BJ (cell line): ENCODE measurements around the gene SELENOV. TPM values are rescaled to one million over a fixed set of nuclear protein-coding genes. Genes with fewer than 3 reads are reported as not detected.

Source experiments
- CTCF ChIA-PET: fragments of 350-600 bp; formaldehyde crosslinking; extraction: SDS; loops from one replicate; lab custom pipeline; 2021; ENCODE audit warnings: antibody characterized with exemption, inconsistent platforms; lab: Yijun Ruan, JAX
- POLR2A ChIA-PET: fragments of 300-600 bp; sonication (Branson Sonifier 250); formaldehyde crosslinking; extraction: SDS; loops from one replicate; lab custom pipeline; 2021; ENCODE audit warnings: antibody characterized with exemption; lab: Charles Lee
- DNase-seq: peaks from one replicate; pipeline ENCODE4 v3.0.0-alpha.2; 2011; ENCODE audit warnings: low read depth
- H3K27me3 ChIP-seq: 2 replicates; pipeline ENCODE4 v1.6.0; 2011; ENCODE audit warnings: low read length; ENCODE audit not compliant: control insufficient read depth, insufficient read depth
- H3K36me3 ChIP-seq: 2 replicates; pipeline ENCODE4 v1.5.1; 2011; ENCODE audit warnings: low read length; ENCODE audit not compliant: control insufficient read depth, insufficient read depth
- H3K4me3 ChIP-seq: 2 replicates; pipeline ENCODE4 v1.5.1; 2011; ENCODE audit warnings: low read depth, mild to moderate bottlenecking, control low read depth, low read length
- CTCF ChIP-seq: IDR thresholded peaks from 2 replicates; pipeline ENCODE4 v1.5.1; 2011; ENCODE audit warnings: low read depth, mild to moderate bottlenecking, control low read depth, inconsistent platforms, low read length, moderate library complexity; ENCODE audit not compliant: insufficient read depth
- polyA plus RNA-seq: library from polyadenylated mRNA; depleted of rRNA; stranded (reverse); fragments of >200 nt; gene quantifications from 2 replicates; pipeline ENCODE4 v1.2.3, GENCODE V29; 2011

Gene SELENOV
- polyA plus RNA-seq, 1 experiment: not detected

DNA sequence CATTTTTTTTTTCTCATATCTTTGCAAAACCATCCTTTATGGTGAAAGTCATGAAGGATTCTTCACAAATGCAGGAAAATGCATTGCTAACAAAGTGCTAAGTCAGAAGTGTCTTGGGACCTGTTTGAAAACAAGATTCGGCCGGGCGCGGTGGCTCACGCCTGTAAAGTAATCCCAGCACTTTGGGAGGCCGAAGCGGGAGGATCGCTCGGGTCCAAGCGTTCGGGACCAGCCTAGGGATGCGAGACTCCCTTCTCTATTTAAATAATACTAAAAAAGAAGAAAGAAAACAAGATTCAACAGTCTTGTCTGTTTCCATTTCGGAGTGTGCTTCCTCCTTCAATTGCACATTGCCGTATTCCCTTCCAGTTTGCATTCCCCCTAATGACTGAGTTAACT is 16.9 kb downstream of the SELENOV start:
- DNase-seq: no peak
- ChIA-PET CTCF (interaction anchor here (0.7 to 3.4 kb wide), 21 partner anchors 8 to 131 kb away, joined by 3 to 41 read pairs (median 5); partner anchors contain the start of genes RPS16, SUPT5H and TIMM50), POLR2A (no interaction called here)
- Histone ChIP-seq H3K36me3 (no peaks in the 10 kb centered on the region), H3K4me3 (peak overlapping the region; percentile 74), H3K27me3 (no peaks in the 10 kb centered on the region)
- TF ChIP-seq CTCF: no peak

GRCh38 chr19:39532233-39533002 is 17.5 kb downstream of the SELENOV start, which contains the start of gene EID2B:
Gene EID2B (minus strand): TSS chr19:39532852. CDS start chr19:39532802, 50 bp downstream.
- Histone ChIP-seq H3K36me3 (no peaks in the 10 kb centered on the region), H3K4me3 (peak within 1 kb of the TSS; percentile 74), H3K27me3 (no peaks in the 10 kb centered on the region)
- TF ChIP-seq CTCF: peak; percentile 96
- ChIA-PET CTCF (interaction anchor here (0.5 to 3.4 kb wide), 33 partner anchors 9 to 205 kb away, joined by 3 to 41 read pairs (median 5); partner anchors contain the start of genes PLEKHG2, RPS16, SUPT5H and TIMM50), POLR2A (interaction anchor here (0.6 to 1.0 kb wide), 2 partner anchors 36 to 97 kb away, joined by 3 to 4 read pairs; partner anchors contain the start of gene RPS16)
- peak; percentile 66 for DNase-seq

DNA sequence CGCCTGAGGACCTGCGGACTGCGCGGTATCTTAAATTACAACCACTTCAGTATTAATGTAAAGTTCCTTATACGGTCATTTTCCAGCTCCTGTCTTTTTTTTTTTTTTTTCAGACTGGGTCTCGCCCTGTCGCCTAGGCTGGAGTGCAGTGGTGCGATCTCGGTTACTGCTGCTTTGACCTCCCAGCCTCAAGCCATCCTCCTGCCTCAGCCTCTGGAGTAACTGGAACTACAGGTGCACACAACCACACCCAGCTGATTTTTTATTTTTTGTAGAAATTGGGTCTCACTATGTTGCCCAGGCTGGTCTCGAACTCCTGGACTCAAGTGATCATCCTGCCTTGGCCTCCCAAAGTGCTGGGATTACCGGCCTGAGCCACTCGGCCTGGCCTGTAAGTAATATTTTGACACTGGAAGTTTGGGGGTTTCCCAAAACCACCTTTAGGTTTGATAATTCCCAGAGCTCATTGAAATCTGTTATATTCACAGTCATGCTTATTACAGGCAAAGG is 18.1 kb downstream of the SELENOV start:
- CTCF ChIA-PET: interaction anchor here (0.6 to 3.4 kb wide), 25 partner anchors 9 to 135 kb away, joined by 3 to 41 read pairs (median 5); partner anchors contain the start of genes PLEKHG2, RPS16, SUPT5H and TIMM50
- Histone ChIP-seq H3K4me3 (no peak overlapping the region), H3K36me3 (no peaks in the 10 kb centered on the region), H3K27me3 (no peaks in the 10 kb centered on the region)
- no peak for TF ChIP-seq CTCF
- POLR2A ChIA-PET: interaction anchor here (1.0 kb wide), 1 partner anchor 97 kb away, joined by 4 read pairs; the partner anchor contains the start of gene RPS16
- no peak for DNase-seq

DNA sequence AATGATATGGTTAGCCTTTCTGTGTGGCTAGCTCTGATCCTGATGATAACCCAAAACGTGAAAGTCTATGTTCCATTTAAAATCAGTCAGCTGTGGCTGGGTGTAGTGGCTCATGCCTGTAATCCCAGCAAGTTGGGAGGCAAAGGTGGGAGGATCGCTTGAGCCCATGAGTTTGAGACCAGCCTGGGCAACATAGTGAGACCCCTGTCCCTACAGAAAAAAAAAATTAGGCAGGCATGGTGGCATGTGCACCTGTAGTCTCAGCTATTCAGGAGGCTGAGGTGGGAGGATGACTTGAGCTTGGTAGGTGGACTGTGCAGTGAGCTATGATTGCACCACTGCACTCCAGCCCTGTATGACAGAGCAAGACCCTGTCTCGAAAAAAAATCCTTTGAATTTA is 18.9 kb downstream of the SELENOV start:
- POLR2A ChIA-PET: no interaction called here
- TF ChIP-seq CTCF: no peak
- no peaks in the 10 kb centered on the region for H3K27me3 ChIP-seq
- CTCF ChIA-PET: interaction anchor here (0.6 to 3.4 kb wide), 18 partner anchors 9 to 940 kb away, joined by 3 to 41 read pairs (median 3); partner anchors contain the start of gene RPS16
- H3K36me3 ChIP-seq: no peaks in the 10 kb centered on the region
- no peak for DNase-seq
- no peak overlapping the region for H3K4me3 ChIP-seq

- ChIA-PET CTCF (interaction anchor here (1.0 to 5.1 kb wide), 4 partner anchors 9 to 295 kb away, joined by 3 to 28 read pairs (median 4); partner anchors contain the start of genes DYRK1B and PLEKHG2), POLR2A (no interaction called here)
- DNase-seq: no peak
- H3K36me3 ChIP-seq: no peaks in the 10 kb centered on the region
- TF ChIP-seq CTCF: no peak
- H3K4me3 ChIP-seq: peak overlapping the region; percentile 87
- no peaks in the 10 kb centered on the region for H3K27me3 ChIP-seq
Observed at GRCh38 chr19:39539165-39539517, 24.2 kb downstream of the SELENOV start.
